IMR-90 (cell line): ENCODE measurements around the gene ADAP1. TPM values are rescaled to one million over a fixed set of nuclear protein-coding genes. Genes with fewer than 3 reads are reported as not detected.

ENCODE experiments used
- ATAC-seq: fragments of 200-7000 bp; cut with Tn5 transposase; 2 replicates; pipeline ENCODE4 v1.9.1; 2020; ENCODE audit warnings: low read depth, mild to moderate bottlenecking, moderate library complexity
- BruUV-seq: library from RNA; stranded (reverse); fragments of 400-500 nt; replicated peaks from 2 replicates; lab custom pipeline; 2021; lab: Mats Ljungman, UMichigan
- CTCF ChIA-PET: fragments of 300-600 bp; formaldehyde crosslinking; extraction: SDS; loops from one replicate; lab custom pipeline; 2021; ENCODE audit warnings: antibody characterized with exemption; lab: Yijun Ruan, JAX
- POLR2A ChIA-PET: fragments of 300-600 bp; sonication (Branson Sonifier 250); formaldehyde crosslinking; loops from one replicate; lab custom pipeline; 2022; ENCODE audit warnings: antibody characterized with exemption; ENCODE audit not compliant: unreplicated experiment; lab: Charles Lee
- DNase-seq: peaks from one replicate; pipeline ENCODE4 v3.0.0; 2013
- H2AFZ ChIP-seq: replicated peaks from 2 replicates; pipeline ENCODE3; 2013; ENCODE audit warnings: low read length, mild to moderate bottlenecking; ENCODE audit not compliant: poor library complexity
- H2AK5ac ChIP-seq: 2 replicates; pipeline ENCODE4 v1.6.1; 2013; ENCODE audit warnings: low read depth, low read length, inconsistent platforms
- H2AK9ac ChIP-seq: replicated peaks from 2 replicates; pipeline ENCODE3; 2013; ENCODE audit warnings: mild to moderate bottlenecking, low read depth, low read length, moderate library complexity; ENCODE audit not compliant: poor library complexity
- H2BK120ac ChIP-seq: 2 replicates; pipeline ENCODE4 v1.6.1; 2013; ENCODE audit warnings: low read depth, low read length, inconsistent platforms
- H2BK15ac ChIP-seq: 3 replicates; pipeline ENCODE4 v1.6.1; 2013; ENCODE audit warnings: low read depth, low read length, inconsistent platforms
- H2BK20ac ChIP-seq: 2 replicates; pipeline ENCODE4 v1.6.1; 2013; ENCODE audit warnings: low read depth, mild to moderate bottlenecking, inconsistent platforms, low read length, moderate library complexity
- H2BK5ac ChIP-seq: 2 replicates; pipeline ENCODE4 v1.6.1; 2013; ENCODE audit warnings: mild to moderate bottlenecking, low read depth, low read length, inconsistent platforms; ENCODE audit not compliant: poor library complexity, severe bottlenecking
- H3K14ac ChIP-seq: replicated peaks from 2 replicates; pipeline ENCODE4 v1.6.1; 2013; ENCODE audit warnings: low read depth, low read length, inconsistent platforms
- H3K18ac ChIP-seq: 2 replicates; pipeline ENCODE4 v1.6.1; 2013; ENCODE audit warnings: low read depth, low read length, control low read depth
- H3K23ac ChIP-seq: 2 replicates; pipeline ENCODE4 v1.6.1; 2013; ENCODE audit warnings: low read depth, low read length, inconsistent platforms
- H3K27ac ChIP-seq: 2 replicates; pipeline ENCODE4 v1.5.1; 2013; ENCODE audit warnings: mild to moderate bottlenecking, control low read depth, low read length; ENCODE audit not compliant: insufficient read depth
- H3K27me3 ChIP-seq: 2 replicates; pipeline ENCODE4 v1.6.1; 2013; ENCODE audit warnings: low read length; ENCODE audit not compliant: control insufficient read depth, insufficient read depth
- H3K36me3 ChIP-seq: 2 replicates; pipeline ENCODE4 v1.6.1; 2013; ENCODE audit warnings: low read length, mixed read lengths; ENCODE audit not compliant: control insufficient read depth, insufficient read depth
- H3K4ac ChIP-seq: 2 replicates; pipeline ENCODE4 v1.6.1; 2013; ENCODE audit warnings: low read depth, low read length, inconsistent platforms
- H3K4me1 ChIP-seq: 2 replicates; pipeline ENCODE4 v1.6.1; 2013; ENCODE audit warnings: low read length, mixed read lengths; ENCODE audit not compliant: control insufficient read depth, insufficient read depth
- H3K4me2 ChIP-seq: 2 replicates; pipeline ENCODE4 v1.6.1; 2013; ENCODE audit warnings: low read depth, mild to moderate bottlenecking, control low read depth, low read length, moderate library complexity
- H3K4me3 ChIP-seq: 2 replicates; pipeline ENCODE4 v1.5.1; 2013; ENCODE audit warnings: low read depth, mild to moderate bottlenecking, control low read depth, low read length, moderate library complexity; ENCODE audit not compliant: insufficient read depth
- H3K56ac ChIP-seq: 2 replicates; pipeline ENCODE4 v1.6.1; 2013; ENCODE audit warnings: low read length, inconsistent platforms; ENCODE audit not compliant: insufficient read depth; ENCODE audit errors: extremely low read depth
- H3K79me1 ChIP-seq, 2 experiments: 2 replicates each; pipeline ENCODE4 v1.6.1; 2013; ENCODE audit warnings: low read length in 2 of 2, inconsistent platforms in 1 of 2, low read depth in 1 of 2
- H3K9ac ChIP-seq: 2 replicates; pipeline ENCODE4 v1.6.1; 2013; ENCODE audit warnings: low read depth, low read length, control low read depth
- H3K9me1 ChIP-seq: 2 replicates; pipeline ENCODE4 v1.6.1; 2013; ENCODE audit warnings: low read length, inconsistent platforms; ENCODE audit not compliant: insufficient read depth
- H3K9me3 ChIP-seq: 2 replicates; pipeline ENCODE4 v1.6.1; 2013; ENCODE audit warnings: low read length; ENCODE audit not compliant: control insufficient read depth, insufficient read depth
- H4K20me1 ChIP-seq: 2 replicates; pipeline ENCODE4 v1.6.1; 2013; ENCODE audit warnings: low read length, inconsistent platforms; ENCODE audit not compliant: insufficient read depth
- H4K5ac ChIP-seq: 2 replicates; pipeline ENCODE4 v1.6.1; 2013; ENCODE audit warnings: mild to moderate bottlenecking, low read depth, low read length, control low read depth
- H4K8ac ChIP-seq, 2 experiments: 2 replicates each; pipeline ENCODE4 v1.6.1; 2013; ENCODE audit warnings: low read depth in 2 of 2, low read length in 2 of 2, control low read depth in 1 of 2, inconsistent platforms in 1 of 2
- H4K91ac ChIP-seq: 2 replicates; pipeline ENCODE4 v1.6.1; 2013; ENCODE audit warnings: low read depth, low read length, inconsistent platforms; ENCODE audit not compliant: insufficient read depth
- MXI1 ChIP-seq: IDR thresholded peaks from 2 replicates; pipeline ENCODE4 v1.6.1; 2012; ENCODE audit warnings: low read depth, mild to moderate bottlenecking, low read length, moderate library complexity, borderline replicate concordance
- WGBS, 2 experiments: methylation state at CpG; one replicate each; pipeline versions ENCODE4 v1.1.5 to v1.1.7; 2013; ENCODE audit warnings: missing lambda C conversion rate in 2 of 2; ENCODE audit not compliant: insufficient read length in 1 of 2; ENCODE audit errors: extremely low coverage in 2 of 2; 5-methylcytosine and 5-hydroxymethylcytosine counted together
- dilution Hi-C: fragments of 300-500 bp; cut with HindIII; formaldehyde crosslinking; loops from one replicate; pipeline ENCODE4 v1.14.3; 2018; ENCODE audit warnings: low sequenced_read_pairs; ENCODE audit not compliant: unreplicated experiment
- in situ Hi-C: fragments of 300-500 bp; cut with MboI; formaldehyde crosslinking; loops from 3 replicates; pipeline ENCODE4 v1.14.3; 2019; ENCODE audit warnings: low sequenced_read_pairs, inconsistent platforms, mixed read lengths
- intact Hi-C: fragments of 100-400 bp; cut with micrococcal nuclease; formaldehyde crosslinking; loops from 2 replicates; pipeline ENCODE4 v1.10.0; 2022
- polyA plus RNA-seq, 3 experiments: library from polyadenylated mRNA; depleted of rRNA; stranded (reverse); fragments of >200 nt; gene quantifications; 2 replicates each; pipeline ENCODE4 v1.2.3, GENCODE V29; 2012; ENCODE audit warnings: low replicate concordance in 1 of 3
- total RNA-seq: library from RNA; depleted of rRNA; stranded (reverse); fragments of >200 nt; gene quantifications from 2 replicates; pipeline ENCODE4 v1.2.3, GENCODE V29; 2012
- TF ChIP-seq, protein P1 (sequence below): fragments of 150-350 bp; IDR thresholded peaks from 2 replicates; pipeline ENCODE4 v1.6.1; 2016; ENCODE audit warnings: low read depth, mild to moderate bottlenecking, low read length, moderate library complexity, borderline replicate concordance
- TF ChIP-seq, protein P2 (sequence below): fragments of 150-350 bp; IDR thresholded peaks from 2 replicates; pipeline ENCODE4 v1.6.1; 2017; ENCODE audit warnings: mild to moderate bottlenecking, antibody characterized with exemption, low read length, low read depth

ADAP1 gene
- total and polyA plus RNA-seq, 2 of the 4 experiments (the other 2 are of a cell fraction): 1.4 to 2.0 TPM

DNA sequence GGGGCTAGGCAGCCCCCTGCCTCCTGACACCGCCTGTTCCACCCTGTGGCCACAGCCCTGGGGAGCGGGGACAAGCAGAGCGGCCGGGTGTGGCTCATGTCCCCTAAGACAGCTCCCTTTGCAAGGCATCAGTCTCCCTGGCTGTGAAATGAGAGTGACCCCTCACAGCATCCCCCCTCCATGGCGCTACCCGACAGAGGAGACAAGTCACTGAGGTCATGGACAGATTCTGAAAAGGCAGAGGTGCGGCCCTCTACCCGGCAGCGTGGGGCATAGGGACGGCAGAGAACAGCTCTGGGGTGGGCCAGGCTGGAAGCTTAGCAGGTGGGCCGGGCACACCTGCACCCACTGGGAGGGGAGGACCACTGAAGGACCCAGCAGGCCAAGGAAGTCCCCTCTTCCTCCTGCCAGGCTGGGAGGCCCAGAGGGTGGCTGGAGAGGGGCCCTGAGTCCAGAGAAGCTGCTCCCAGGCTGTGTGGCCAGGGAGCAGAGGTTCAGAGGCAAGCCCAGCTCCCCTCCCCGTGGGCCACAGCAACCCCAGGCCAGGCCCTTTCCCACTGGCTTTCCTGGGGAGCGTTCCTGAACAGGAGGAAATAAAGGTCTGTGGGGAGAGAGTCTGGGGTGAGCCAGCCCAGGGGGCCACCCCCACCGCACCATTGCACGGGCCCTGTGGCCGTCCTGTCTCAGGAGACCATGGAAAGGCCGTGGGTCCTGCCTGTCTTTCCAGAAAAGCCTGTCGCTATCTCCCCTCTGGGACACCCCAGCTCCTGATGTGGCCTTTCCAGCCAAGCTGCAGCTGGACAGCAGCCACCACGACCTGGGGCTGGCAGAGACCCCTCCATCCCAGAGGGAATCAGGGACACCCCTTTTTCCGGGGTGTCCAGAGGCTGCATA, 1.7 kb downstream of the ADAP1 start (continued):
- TF ChIP-seq, protein P1, sequence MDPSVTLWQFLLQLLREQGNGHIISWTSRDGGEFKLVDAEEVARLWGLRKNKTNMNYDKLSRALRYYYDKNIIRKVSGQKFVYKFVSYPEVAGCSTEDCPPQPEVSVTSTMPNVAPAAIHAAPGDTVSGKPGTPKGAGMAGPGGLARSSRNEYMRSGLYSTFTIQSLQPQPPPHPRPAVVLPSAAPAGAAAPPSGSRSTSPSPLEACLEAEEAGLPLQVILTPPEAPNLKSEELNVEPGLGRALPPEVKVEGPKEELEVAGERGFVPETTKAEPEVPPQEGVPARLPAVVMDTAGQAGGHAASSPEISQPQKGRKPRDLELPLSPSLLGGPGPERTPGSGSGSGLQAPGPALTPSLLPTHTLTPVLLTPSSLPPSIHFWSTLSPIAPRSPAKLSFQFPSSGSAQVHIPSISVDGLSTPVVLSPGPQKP: no peak

DNA sequence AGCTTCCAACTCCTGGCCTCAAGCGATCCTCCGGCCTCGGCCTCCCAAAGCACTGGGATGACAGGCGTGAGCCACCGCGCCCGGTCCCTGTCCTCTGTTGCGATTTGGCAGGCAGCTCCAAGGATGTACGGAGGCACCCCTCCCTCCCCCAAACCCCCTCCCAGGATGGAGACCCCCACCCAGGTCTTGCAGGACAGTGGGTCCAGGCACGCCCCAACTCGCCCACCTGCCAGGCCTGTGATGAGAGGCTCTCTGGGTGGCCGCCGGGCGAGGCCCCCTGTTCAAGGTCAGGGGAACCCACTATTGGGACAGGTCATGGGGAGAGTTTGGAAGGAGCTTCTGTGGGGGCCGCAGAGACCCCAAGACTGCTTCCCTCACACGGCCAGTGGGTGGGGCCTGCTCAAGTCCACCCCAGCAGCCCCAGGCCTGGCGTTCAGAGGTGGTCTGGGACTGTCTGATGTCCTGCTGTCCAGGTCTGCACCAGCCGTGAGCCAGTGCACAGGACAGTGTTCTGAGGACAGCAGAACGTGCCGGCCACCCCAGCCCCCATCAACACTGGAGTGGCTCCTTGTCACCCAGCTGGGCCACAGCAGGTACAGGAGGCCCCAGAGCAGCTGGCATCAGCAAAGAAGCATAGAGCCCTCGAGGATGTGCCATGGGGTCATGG, 2.5 kb downstream of the ADAP1 start:
- intact Hi-C loops: loop anchor here (5.0 kb wide), 1 partner anchor 165 kb away; no protein-coding TSS in a partner anchor
- ATAC-seq: no peak
- Histone ChIP-seq H3K14ac (no peak overlapping the region), H3K4me2 (no peak overlapping the region), H3K56ac (no peak overlapping the region), H3K27ac (no peak overlapping the region), H3K4me1 (no peaks in the 10 kb centered on the region; the same call in 1 of the 2 replicates), H3K9me3 (no peaks in the 10 kb centered on the region), H4K20me1 (peaks cover 3% of the 10 kb centered on the region; the same call in 1 of the 2 replicates), H3K36me3 (no peaks in the 10 kb centered on the region), H3K18ac (no peak overlapping the region), H2AK9ac (peak overlapping the region; percentile 39), H3K23ac (no peak overlapping the region), H4K91ac (no peak overlapping the region), H4K8ac (no peak overlapping the region), H3K4ac (no peak overlapping the region), H2AK5ac (no peak overlapping the region), H3K9ac (no peak overlapping the region), H2BK15ac (no peak overlapping the region), H2BK20ac (no peak overlapping the region), H3K79me1 (no peaks in the 10 kb centered on the region; a peak in 1 of 4 replicates), H3K4me3 (no peak overlapping the region), H2AFZ (peak overlapping the region; percentile 21), H3K9me1 (no peaks in the 10 kb centered on the region), H3K27me3 (peaks cover 16% of the 10 kb centered on the region; the same call in 1 of the 2 replicates), H2BK120ac (no peak overlapping the region), H4K5ac (no peak overlapping the region), H2BK5ac (no peak overlapping the region)
- CTCF ChIA-PET: no interaction called here
- BruUV-seq: no TSS peak
- no peak for DNase-seq
- WGBS, 2 experiments: 56% methylated on average over 4 of the region's 21 CpGs; no CpG with 5 or more reads in 1 of the 2 experiments
- in situ Hi-C loops: no loop called here
- POLR2A ChIA-PET: no interaction called here
- dilution Hi-C loops: no loop called here
- TF ChIP-seq, protein P2, sequence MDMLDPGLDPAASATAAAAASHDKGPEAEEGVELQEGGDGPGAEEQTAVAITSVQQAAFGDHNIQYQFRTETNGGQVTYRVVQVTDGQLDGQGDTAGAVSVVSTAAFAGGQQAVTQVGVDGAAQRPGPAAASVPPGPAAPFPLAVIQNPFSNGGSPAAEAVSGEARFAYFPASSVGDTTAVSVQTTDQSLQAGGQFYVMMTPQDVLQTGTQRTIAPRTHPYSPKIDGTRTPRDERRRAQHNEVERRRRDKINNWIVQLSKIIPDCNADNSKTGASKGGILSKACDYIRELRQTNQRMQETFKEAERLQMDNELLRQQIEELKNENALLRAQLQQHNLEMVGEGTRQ: no peak
- TF ChIP-seq, protein P1: no peak
- no peak for TF ChIP-seq MXI1
